ENCODE results near the gene LGALS3BP.

Gene LGALS3BP

GRCh38 chr17:79014158-79014758 lies 34.5 kb upstream of the LGALS3BP start:
- no peak for DNase-seq (ENCODE audit: low spot score)

GRCh38 chr17:79012563-79013134 lies 32.9 kb upstream of the LGALS3BP start:
- DNase-seq (ENCODE audit: low spot score): no peak

GRCh38 chr17:79011451-79012147 lies 31.9 kb upstream of the LGALS3BP start:
- DNase-seq (ENCODE audit: low spot score): no peak

GRCh38 chr17:79010304-79010646 lies 30.6 kb upstream of the LGALS3BP start:
- DNase-seq (ENCODE audit: low spot score): no peak

GRCh38 chr17:79009397-79010303 lies 29.9 kb upstream of the LGALS3BP start, which contains the start of gene CANT1:
Gene CANT1 (minus strand): TSS chr17:79009764. CDS start chr17:78997622, 12,142 bp downstream.
- DNase-seq (ENCODE audit: low spot score): peak; percentile 96

GRCh38 chr17:79008666-79009387 lies 29.1 kb upstream of the LGALS3BP start:
- DNase-seq (ENCODE audit: low spot score): no peak

GRCh38 chr17:79007504-79008381 lies 28.0 kb upstream of the LGALS3BP start:
- no peak for DNase-seq (ENCODE audit: low spot score)

- DNase-seq (ENCODE audit: low spot score): no peak
Observed at GRCh38 chr17:79006794-79007503, 27.2 kb upstream of the LGALS3BP start.

- no peak for DNase-seq (ENCODE audit: low spot score)
Observed at GRCh38 chr17:79006046-79006445, 26.3 kb upstream of the LGALS3BP start.

GRCh38 chr17:79005063-79005861 lies 25.5 kb upstream of the LGALS3BP start:
- DNase-seq (ENCODE audit: low spot score): no peak

- DNase-seq (ENCODE audit: low spot score): no peak
Observed at GRCh38 chr17:79003661-79004411, 24.1 kb upstream of the LGALS3BP start.

GRCh38 chr17:79002796-79003593 lies 23.3 kb upstream of the LGALS3BP start:
- no peak for DNase-seq (ENCODE audit: low spot score)

- no peak for DNase-seq (ENCODE audit: low spot score)
Observed at GRCh38 chr17:79002291-79002690, 22.6 kb upstream of the LGALS3BP start.

GRCh38 chr17:79001190-79002020 lies 21.7 kb upstream of the LGALS3BP start:
- DNase-seq (ENCODE audit: low spot score): no peak

GRCh38 chr17:79000396-79001189 lies 20.9 kb upstream of the LGALS3BP start:
- DNase-seq (ENCODE audit: low spot score): no peak

GRCh38 chr17:78999947-79000395 lies 20.2 kb upstream of the LGALS3BP start:
- no peak for DNase-seq (ENCODE audit: low spot score)
